Activated CD4-positive, alpha-beta T cell treated with anti-CD3 and anti-CD28 coated beads, Interleukin-2, amount 50 U/mL, for 16 hours (primary cell): Measurements from ENCODE around the gene MMAA.
"Not testable (repeated sequence)": the region's sequence is repeated elsewhere in the genome, so short reads cannot be mapped to it uniquely, and the experiment has no call there.

ENCODE experiments used
- DNase-seq: peaks from one replicate; pipeline ENCODE4 v3.0.0-alpha.2; 2020

MMAA gene

GRCh38 chr4:145635630-145636029, 16.4 kb downstream of the MMAA start:
- no peak for DNase-seq

GRCh38 chr4:145639186-145639698, 20.1 kb downstream of the MMAA start:
- no peak for DNase-seq

GRCh38 chr4:145640236-145640635, 21.1 kb downstream of the MMAA start:
- DNase-seq, result not testable (repeated sequence)

- DNase-seq, result no peak
Observed at GRCh38 chr4:145643295-145643694, 24.1 kb downstream of the MMAA start.

- DNase-seq, result no peak
Observed at GRCh38 chr4:145644699-145645098, 25.5 kb downstream of the MMAA start.

- DNase-seq, result no peak
Observed at GRCh38 chr4:145656156-145656555, 37.0 kb downstream of the MMAA start.

GRCh38 chr4:145660064-145660463, 40.9 kb downstream of the MMAA start:
- no peak for DNase-seq

- no peak for DNase-seq
Observed at GRCh38 chr4:145663194-145663593, 44.0 kb downstream of the MMAA start.

GRCh38 chr4:145665773-145666172, 46.6 kb downstream of the MMAA start:
- no peak for DNase-seq

GRCh38 chr4:145670422-145670821, 51.2 kb downstream of the MMAA start:
- no peak for DNase-seq

- DNase-seq, result no peak
Observed at GRCh38 chr4:145679520-145679919, 60.3 kb downstream of the MMAA start.

GRCh38 chr4:145679991-145680455, 60.8 kb downstream of the MMAA start, which contains the start of gene C4orf51:
Gene C4orf51, plus strand, starts transcription at chr4:145680146. Its CDS starts 58 bp downstream, at chr4:145680204.
- no peak for DNase-seq

- no peak for DNase-seq
Observed at GRCh38 chr4:145680902-145681301, 61.7 kb downstream of the MMAA start.

- DNase-seq, result no peak
Observed at GRCh38 chr4:145681518-145681917, 62.3 kb downstream of the MMAA start.

- DNase-seq, result no peak
Observed at GRCh38 chr4:145681956-145682355, 62.8 kb downstream of the MMAA start.

GRCh38 chr4:145686991-145687390, 67.8 kb downstream of the MMAA start:
- no peak for DNase-seq

GRCh38 chr4:145690610-145691009, 71.4 kb downstream of the MMAA start:
- DNase-seq, result no peak

GRCh38 chr4:145691416-145691815, 72.2 kb downstream of the MMAA start:
- not testable (repeated sequence) for DNase-seq

GRCh38 chr4:145694929-145695328, 75.7 kb downstream of the MMAA start:
- DNase-seq, result no peak

- no peak for DNase-seq
Observed at GRCh38 chr4:145697332-145697731, 78.1 kb downstream of the MMAA start.

- DNase-seq, result no peak
Observed at GRCh38 chr4:145698507-145698906, 79.3 kb downstream of the MMAA start.

- DNase-seq, result no peak
Observed at GRCh38 chr4:145703850-145704497, 84.8 kb downstream of the MMAA start.

GRCh38 chr4:145709336-145709735, 90.2 kb downstream of the MMAA start:
- DNase-seq, result no peak
